GM12892 (cell line): Measurements from ENCODE around the gene EHD2.

ENCODE experiments used
- POLR2A ChIP-seq: IDR thresholded peaks from 2 replicates; pipeline ENCODE4 v1.6.1; 2011; ENCODE audit warnings: low read depth, low read length, control low read depth
- POLR2AphosphoS5 ChIP-seq: IDR thresholded peaks from 2 replicates; pipeline ENCODE4 v1.6.1; 2011; ENCODE audit warnings: low read depth, low read length, control low read depth

GRCh38 chr19:47730521-47730889 is 17.3 kb downstream of the EHD2 start:
- no peak for TF ChIP-seq POLR2A
- no peak for TF ChIP-seq POLR2AphosphoS5
